CD4-positive, alpha-beta memory T cell (primary cell): ENCODE data around the gene COX19. TPM values are rescaled to one million over a fixed set of nuclear protein-coding genes. Genes with fewer than 3 reads are reported as not detected.

Experiments
- CTCF ChIA-PET: fragments of 350-600 bp; sonication (Branson Sonifier 250); formaldehyde crosslinking; loops from one replicate; lab custom pipeline; 2021; ENCODE audit warnings: inconsistent platforms; ENCODE audit not compliant: partially characterized antibody; lab: Charles Lee
- POLR2A ChIA-PET: fragments of 350-600 bp; sonication (Branson Sonifier 250); formaldehyde crosslinking; loops from one replicate; lab custom pipeline; 2021; ENCODE audit not compliant: partially characterized antibody; lab: Charles Lee
- DNase-seq, 5 donors: peaks; one replicate each; pipeline versions ENCODE4 v3.0.0 to v3.0.0-alpha.2; 2020 to 2022; ENCODE audit warnings: mixed read lengths in 1 of 5
- H3K27ac ChIP-seq: one replicate; pipeline ENCODE4 v1.7.0; 2013; ENCODE audit warnings: low read depth, low read length
- H3K27me3 ChIP-seq: 2 replicates; pipeline ENCODE4 v1.7.0; 2013; ENCODE audit warnings: mild to moderate bottlenecking, low read length, moderate library complexity; ENCODE audit not compliant: insufficient read depth
- H3K36me3 ChIP-seq: 2 replicates; pipeline ENCODE4 v1.7.0; 2013; ENCODE audit warnings: mild to moderate bottlenecking, low read length, moderate library complexity; ENCODE audit not compliant: insufficient read depth
- H3K4me1 ChIP-seq: 2 replicates; pipeline ENCODE4 v1.7.0; 2013; ENCODE audit warnings: mild to moderate bottlenecking, low read length, moderate library complexity; ENCODE audit not compliant: insufficient read depth
- H3K4me3 ChIP-seq, 2 donors: one replicate each; pipeline ENCODE4 v1.7.0; 2013; ENCODE audit warnings: low read length in 2 of 2, mild to moderate bottlenecking in 1 of 2
- H3K9me3 ChIP-seq, 2 donors: one replicate each; pipeline ENCODE4 v1.7.0; 2013; ENCODE audit warnings: low read length in 2 of 2, control low read depth in 1 of 2; ENCODE audit not compliant: control insufficient read depth in 1 of 2
- H3K27ac Mint-ChIP-seq, 7 donors: one replicate each; pipeline ENCODE4 v1.8.0; 2020 to 2021; ENCODE audit warnings: mixed read lengths in 7 of 7, mild to moderate bottlenecking in 6 of 7, inconsistent platforms in 3 of 7, moderate library complexity in 3 of 7
- H3K27me3 Mint-ChIP-seq, 2 donors: one replicate each; pipeline ENCODE4 v1.8.0; 2020 to 2021; ENCODE audit warnings: mixed read lengths in 2 of 2
- H3K36me3 Mint-ChIP-seq, 2 donors: one replicate each; pipeline ENCODE4 v1.8.0; 2020 to 2021; ENCODE audit warnings: mixed read lengths in 2 of 2, inconsistent platforms in 1 of 2, mild to moderate bottlenecking in 1 of 2
- H3K4me1 Mint-ChIP-seq, 4 donors: one replicate each; pipeline ENCODE4 v1.8.0; 2020 to 2021; ENCODE audit warnings: mixed read lengths in 4 of 4, mild to moderate bottlenecking in 1 of 4
- H3K4me3 Mint-ChIP-seq, 8 donors: one replicate each; pipeline ENCODE4 v1.8.0; 2020 to 2021; ENCODE audit warnings: mixed read lengths in 8 of 8, mild to moderate bottlenecking in 7 of 8, moderate library complexity in 6 of 8, inconsistent platforms in 3 of 8
- H3K9me3 Mint-ChIP-seq, 8 donors: one replicate each; pipeline ENCODE4 v1.8.0; 2020 to 2021; ENCODE audit warnings: mixed read lengths in 8 of 8, mild to moderate bottlenecking in 5 of 8, inconsistent platforms in 3 of 8, moderate library complexity in 1 of 8
- intact Hi-C: fragments of 100-400 bp; cut with micrococcal nuclease; formaldehyde crosslinking; loops from one replicate; pipeline ENCODE4 v1.15.1; 2023
- polyA plus RNA-seq, 2 donors: library from polyadenylated mRNA; unstranded; fragments of 300-500 nt; fragmentation: Illumina TruSeq; gene quantifications; one replicate each; pipeline ENCODE4 v1.2.3, GENCODE V29; 2021
- total RNA-seq, 2 experiments: library from RNA; stranded (reverse); gene quantifications; one replicate each; pipeline ENCODE4 v1.2.3, GENCODE V29; 2021

The COX19 gene, protein sequence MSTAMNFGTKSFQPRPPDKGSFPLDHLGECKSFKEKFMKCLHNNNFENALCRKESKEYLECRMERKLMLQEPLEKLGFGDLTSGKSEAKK
- total RNA-seq, result 10 to 100 TPM; 46.2 to 50.0 TPM
- polyA plus RNA-seq, result 10 to 100 TPM; 20.5 to 20.8 TPM

DNA sequence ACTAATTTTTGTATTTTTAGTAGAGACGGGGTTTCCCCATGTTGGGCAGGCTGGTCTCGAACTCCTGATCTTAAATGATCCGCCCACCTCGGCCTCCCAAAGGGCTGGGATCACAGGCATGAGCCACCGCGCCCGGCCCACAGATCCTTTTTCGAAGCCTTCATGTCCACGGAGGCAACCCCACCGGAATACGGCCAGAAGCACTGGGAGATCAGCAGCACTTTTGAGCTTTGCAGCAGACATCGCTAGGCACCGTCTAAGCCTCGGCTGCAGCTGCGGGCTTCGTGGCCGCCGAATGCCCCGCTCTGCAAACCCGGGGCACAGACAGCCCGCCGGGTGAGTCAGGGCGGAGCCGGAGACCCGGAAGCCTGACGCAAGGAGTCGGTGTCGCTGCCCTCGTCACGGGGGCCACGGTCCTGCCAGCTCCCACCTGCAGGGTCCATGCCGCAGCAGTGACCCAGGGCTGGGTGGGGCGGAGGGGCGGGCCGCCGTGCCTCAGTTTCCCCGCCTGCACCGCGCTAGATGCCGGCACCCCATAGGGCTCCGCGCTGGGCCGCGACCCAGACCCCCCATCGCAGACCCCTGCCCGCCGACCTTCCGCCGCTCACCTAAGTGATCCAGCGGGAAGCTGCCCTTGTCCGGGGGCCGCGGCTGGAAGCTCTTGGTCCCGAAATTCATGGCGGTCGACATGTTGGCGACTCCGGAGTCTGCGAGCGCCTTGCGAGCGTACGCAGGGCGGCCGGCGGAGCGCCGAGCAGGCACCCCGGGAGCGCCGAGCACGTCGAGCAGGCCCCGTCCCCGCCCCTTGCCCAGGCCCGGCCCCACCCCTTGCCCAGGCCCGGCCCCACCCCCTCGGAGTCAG lies at the start of gene COX19:
TSS of gene COX19 (minus strand) at position 730 of the 862 bp plus-strand sequence. CDS start at position 690, 40 bp downstream.
- CTCF ChIA-PET, result interaction anchor here (1.1 to 7.9 kb wide), 7 partner anchors 8 to 196 kb away, joined by 3 to 54 read pairs (median 7); no protein-coding TSS in a partner anchor
- Mint-ChIP-seq H3K27me3 (no peaks in the 10 kb centered on the region), H3K4me1 (peaks cover 13 to 37% (median 26%) of the 10 kb centered on the region in 4 donors), H3K27ac (peak within 1 kb of the TSS; percentile 90 to 97 (median 93)), H3K36me3 (peaks cover 16 to 20% of the 10 kb centered on the region in 2 donors), H3K4me3 (peak within 1 kb of the TSS; percentile 89 to 96 (median 94)), H3K9me3 (no peaks in the 10 kb centered on the region)
- Histone ChIP-seq H3K4me1 (peaks cover 38% of the 10 kb centered on the region), H3K9me3 (no peaks in the 10 kb centered on the region), H3K27ac (peak within 1 kb of the TSS; percentile 99), H3K36me3 (peaks cover 26% of the 10 kb centered on the region), H3K27me3 (no peaks in the 10 kb centered on the region), H3K4me3 (peak within 1 kb of the TSS; percentile 58 to 94)
- intact Hi-C loops, result loop anchor here (1.0 to 2.0 kb wide), 4 partner anchors 52 to 185 kb away; partner anchors contain the start of genes GET4 and ZFAND2A
- peak; percentile 87 to 94 (median 88) for DNase-seq
- POLR2A ChIA-PET, result interaction anchor here (0.7 to 4.6 kb wide), 32 partner anchors 8 to 613 kb away, joined by 3 to 78 read pairs (median 4); partner anchors contain the start of genes ADAP1, GET4, GPR146 and ZFAND2A

DNA sequence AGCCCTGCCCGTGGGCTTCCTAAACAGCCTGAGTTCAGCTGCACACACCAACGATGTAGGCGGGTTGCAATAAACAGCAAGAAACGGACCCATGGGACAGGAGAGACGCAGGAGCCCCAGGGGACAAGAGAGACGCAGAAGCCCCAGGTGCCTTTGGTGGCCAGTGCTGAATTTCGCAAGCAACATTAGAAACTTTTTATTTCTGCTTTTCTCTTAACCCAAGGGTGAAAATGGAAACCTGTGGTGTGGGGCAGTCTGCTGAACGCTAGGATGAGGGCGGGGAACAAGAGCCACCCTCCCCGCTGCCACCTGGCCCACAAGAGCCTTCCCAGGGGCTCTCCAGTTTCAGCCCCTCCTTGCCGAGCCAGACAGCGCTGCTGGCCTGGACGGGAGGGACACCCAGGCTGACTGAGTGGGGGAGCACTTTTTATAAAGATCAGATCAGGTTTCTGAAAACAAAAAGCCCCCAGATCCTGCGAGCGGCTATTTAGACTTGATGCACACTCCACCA lies 49.0 kb upstream of the COX19 start:
- CTCF ChIA-PET, result interaction anchor here (0.8 kb wide), 1 partner anchor 41 kb away, joined by 3 read pairs; no protein-coding TSS in a partner anchor
- no peak for DNase-seq
- POLR2A ChIA-PET, result no interaction called here
- Mint-ChIP-seq H3K27me3 (no peaks in the 10 kb centered on the region), H3K27ac (peak overlapping the region in 1 of 7 donors; percentile 22), H3K9me3 (peaks cover 0 to 14% (median 2%) of the 10 kb centered on the region in 8 donors), H3K4me1 (peaks cover 12 to 38% (median 19%) of the 10 kb centered on the region in 4 donors), H3K36me3 (peaks cover 19 to 23% of the 10 kb centered on the region in 2 donors), H3K4me3 (no peak overlapping the region)
- peaks cover 0 to 7% of the 10 kb centered on the region in 2 donors for H3K9me3 ChIP-seq
- H3K27me3 ChIP-seq, result no peaks in the 10 kb centered on the region
- no peak overlapping the region for H3K4me3 ChIP-seq
- no peaks in the 10 kb centered on the region for H3K36me3 ChIP-seq
- peaks cover 17% of the 10 kb centered on the region for H3K4me1 ChIP-seq
- intact Hi-C loops, result no loop called here
- H3K27ac ChIP-seq, result no peak overlapping the region

DNA sequence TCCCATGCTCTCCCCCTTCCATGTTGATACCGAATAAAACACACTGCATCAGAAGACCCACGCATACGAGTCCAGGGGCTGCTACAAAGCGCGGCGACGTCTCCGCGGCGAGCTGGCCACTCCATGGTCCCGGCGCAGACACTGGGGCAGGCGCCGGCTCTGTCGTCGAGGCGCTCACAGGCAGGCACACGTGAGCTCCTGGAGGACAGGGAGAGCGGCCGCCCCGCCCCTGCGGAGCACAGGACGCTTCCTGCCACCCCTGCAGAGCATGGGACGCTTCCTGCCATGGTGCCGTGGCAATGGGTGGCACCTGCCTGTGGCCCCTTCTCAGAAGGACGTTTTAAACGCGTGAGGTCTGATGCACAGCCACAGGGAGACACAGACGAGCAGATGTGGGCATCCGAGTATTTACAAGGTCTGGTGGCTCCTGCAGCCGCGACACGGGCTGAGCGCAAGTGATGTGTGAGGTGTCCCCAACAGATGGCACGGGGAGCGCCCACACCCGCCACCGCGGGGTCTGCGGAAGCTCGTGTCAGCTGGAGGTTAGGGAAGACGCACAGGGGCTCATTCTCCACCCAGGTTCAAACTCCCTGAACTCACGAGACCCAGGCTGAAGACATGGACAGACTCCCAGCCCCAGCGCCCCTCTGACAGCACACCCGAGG lies 47.6 kb upstream of the COX19 start:
- no peaks in the 10 kb centered on the region for H3K36me3 ChIP-seq
- Mint-ChIP-seq H3K27ac (no peak overlapping the region), H3K9me3 (peaks cover 0 to 17% (median 2%) of the 10 kb centered on the region in 8 donors), H3K36me3 (peaks cover 22 to 27% of the 10 kb centered on the region in 2 donors), H3K4me1 (peaks cover 11 to 36% (median 19%) of the 10 kb centered on the region in 4 donors), H3K27me3 (no peaks in the 10 kb centered on the region), H3K4me3 (no peak overlapping the region)
- no peak overlapping the region for H3K27ac ChIP-seq
- no peak for DNase-seq
- ChIA-PET CTCF (interaction anchor here (2.0 kb wide), 1 partner anchor 42 kb away, joined by 8 read pairs; no protein-coding TSS in a partner anchor), POLR2A (no interaction called here)
- intact Hi-C loops, result no loop called here
- peaks cover 11% of the 10 kb centered on the region for H3K4me1 ChIP-seq
- H3K9me3 ChIP-seq, result peaks cover 0 to 7% of the 10 kb centered on the region in 2 donors
- H3K27me3 ChIP-seq, result no peaks in the 10 kb centered on the region
- H3K4me3 ChIP-seq, result no peak overlapping the region

DNA sequence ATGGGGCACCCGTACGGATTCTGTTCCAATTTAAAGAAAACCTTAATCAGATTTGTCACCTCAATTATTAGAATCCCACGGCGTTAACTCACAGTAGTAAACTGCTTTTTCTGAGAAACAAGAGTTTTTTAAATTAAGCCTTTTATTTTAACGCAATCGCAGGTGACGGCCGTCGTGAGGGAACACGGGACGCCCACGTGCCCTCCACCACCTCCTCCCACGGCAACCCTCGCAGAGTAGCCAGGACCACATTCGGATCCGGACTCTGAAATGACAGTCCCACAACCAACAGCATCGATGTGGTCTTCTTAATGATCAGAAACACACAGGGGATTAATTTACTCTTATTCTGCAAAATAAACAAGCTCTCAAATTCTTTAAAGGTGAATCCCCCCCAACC lies 47.0 kb upstream of the COX19 start:
- Mint-ChIP-seq H3K9me3 (peaks cover 0 to 17% (median 2%) of the 10 kb centered on the region in 8 donors), H3K4me1 (peaks cover 10 to 36% (median 19%) of the 10 kb centered on the region in 4 donors)

DNA sequence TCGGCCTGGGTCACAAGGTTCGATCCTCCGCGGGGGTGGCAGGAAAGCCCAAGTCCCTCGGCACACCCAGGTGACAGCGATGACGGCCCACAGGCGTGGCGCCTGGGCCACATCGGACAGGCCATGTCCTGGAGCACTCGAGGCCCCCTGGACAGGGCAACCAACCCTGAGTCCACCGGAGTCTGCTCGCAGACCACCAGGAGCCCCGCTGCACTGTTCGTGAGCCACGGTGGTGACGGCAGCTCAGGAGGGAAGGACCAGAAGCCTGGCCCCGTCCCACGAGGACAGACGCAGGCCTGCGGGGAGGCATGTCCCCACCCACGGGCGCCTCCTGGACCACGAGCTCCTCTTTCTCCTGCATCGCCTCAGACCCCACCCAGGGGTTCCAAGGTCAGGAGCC lies 46.6 kb upstream of the COX19 start:
- no peaks in the 10 kb centered on the region for H3K27me3 ChIP-seq
- CTCF ChIA-PET, result interaction anchor here (1.5 to 2.0 kb wide), 3 partner anchors 27 to 43 kb away, joined by 4 to 8 read pairs (median 5); no protein-coding TSS in a partner anchor
- POLR2A ChIA-PET, result no interaction called here
- H3K4me1 ChIP-seq, result peaks cover 3% of the 10 kb centered on the region
- DNase-seq, result no peak
- peaks cover 0 to 7% of the 10 kb centered on the region in 2 donors for H3K9me3 ChIP-seq
- no peaks in the 10 kb centered on the region for H3K27me3 Mint-ChIP-seq
- peak overlapping the region in 1 of 7 donors; percentile 57 for H3K27ac Mint-ChIP-seq
- intact Hi-C loops, result no loop called here
- H3K4me1 Mint-ChIP-seq, result peaks cover 8 to 33% (median 16%) of the 10 kb centered on the region in 4 donors
- H3K4me3 ChIP-seq, result no peak overlapping the region
- H3K4me3 Mint-ChIP-seq, result no peak overlapping the region
- peaks cover 21 to 28% of the 10 kb centered on the region in 2 donors for H3K36me3 Mint-ChIP-seq
- H3K36me3 ChIP-seq, result no peaks in the 10 kb centered on the region
- peaks cover 0 to 17% (median 2%) of the 10 kb centered on the region in 8 donors for H3K9me3 Mint-ChIP-seq
- H3K27ac ChIP-seq, result no peak overlapping the region

More for the DNA sequence above, 47.0 kb upstream of the COX19 start:
- no peak for DNase-seq
- H3K27me3 Mint-ChIP-seq, result no peaks in the 10 kb centered on the region
- Histone ChIP-seq H3K4me3 (no peak overlapping the region), H3K27ac (no peak overlapping the region), H3K27me3 (no peaks in the 10 kb centered on the region), H3K9me3 (peaks cover 0 to 7% of the 10 kb centered on the region in 2 donors), H3K36me3 (no peaks in the 10 kb centered on the region), H3K4me1 (peaks cover 8% of the 10 kb centered on the region)
- peak overlapping the region in 1 of 7 donors; percentile 57 for H3K27ac Mint-ChIP-seq
- peaks cover 22 to 28% of the 10 kb centered on the region in 2 donors for H3K36me3 Mint-ChIP-seq
- intact Hi-C loops, result no loop called here
- H3K4me3 Mint-ChIP-seq, result no peak overlapping the region
- ChIA-PET POLR2A (no interaction called here), CTCF (interaction anchor here (1.5 to 2.0 kb wide), 3 partner anchors 28 to 43 kb away, joined by 4 to 8 read pairs (median 5); no protein-coding TSS in a partner anchor)

DNA sequence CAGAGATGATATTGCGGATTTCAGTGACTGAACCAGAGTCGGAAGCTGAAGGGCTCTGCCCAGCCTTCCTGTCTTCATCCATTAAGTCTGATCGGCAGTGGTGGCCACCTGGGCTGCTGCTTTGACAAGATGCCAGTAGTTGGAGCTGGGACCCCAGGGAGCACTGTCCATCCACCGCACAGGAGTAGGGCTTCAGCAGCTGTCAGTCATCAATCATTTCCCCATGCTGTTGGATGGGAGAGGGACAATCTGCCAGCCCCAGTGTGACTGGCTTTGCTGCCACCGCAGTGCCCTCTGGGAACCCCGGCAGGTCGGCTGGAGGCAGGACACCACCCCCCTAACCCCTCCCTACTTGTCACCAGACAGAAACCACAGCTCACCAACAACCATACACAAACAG lies 46.0 kb upstream of the COX19 start:
- ChIA-PET CTCF (interaction anchor here (1.3 to 2.0 kb wide), 4 partner anchors 27 to 44 kb away, joined by 4 to 8 read pairs (median 6); no protein-coding TSS in a partner anchor), POLR2A (no interaction called here)
- Mint-ChIP-seq H3K36me3 (peaks cover 19 to 27% of the 10 kb centered on the region in 2 donors), H3K9me3 (peaks cover 0 to 17% (median 2%) of the 10 kb centered on the region in 8 donors), H3K27ac (no peak overlapping the region), H3K4me1 (peaks cover 7 to 27% (median 13%) of the 10 kb centered on the region in 4 donors), H3K27me3 (no peaks in the 10 kb centered on the region), H3K4me3 (no peak overlapping the region)
- intact Hi-C loops, result no loop called here
- Histone ChIP-seq H3K27ac (no peak overlapping the region), H3K27me3 (no peaks in the 10 kb centered on the region), H3K9me3 (peaks cover 0 to 7% of the 10 kb centered on the region in 2 donors), H3K4me1 (peaks cover 3% of the 10 kb centered on the region), H3K36me3 (no peaks in the 10 kb centered on the region), H3K4me3 (no peak overlapping the region)
- no peak for DNase-seq
